HG03457 (cell line): ENCODE results near the gene TAOK3.
A peak's percentile ranks its signal among the peaks of the same experiment; 100 is the strongest.
"Not testable (repeated sequence)": the region's sequence is repeated elsewhere in the genome, so short reads cannot be mapped to it uniquely, and the experiment has no call there.

Source experiments
- ATAC-seq: cut with Tn5 transposase; IDR thresholded peaks from one replicate; pipeline ENCODE4 v1.9.1; 2021; ENCODE audit warnings: moderate number of reproducible peaks; ENCODE audit not compliant: unreplicated experiment

TAOK3 gene

DNA sequence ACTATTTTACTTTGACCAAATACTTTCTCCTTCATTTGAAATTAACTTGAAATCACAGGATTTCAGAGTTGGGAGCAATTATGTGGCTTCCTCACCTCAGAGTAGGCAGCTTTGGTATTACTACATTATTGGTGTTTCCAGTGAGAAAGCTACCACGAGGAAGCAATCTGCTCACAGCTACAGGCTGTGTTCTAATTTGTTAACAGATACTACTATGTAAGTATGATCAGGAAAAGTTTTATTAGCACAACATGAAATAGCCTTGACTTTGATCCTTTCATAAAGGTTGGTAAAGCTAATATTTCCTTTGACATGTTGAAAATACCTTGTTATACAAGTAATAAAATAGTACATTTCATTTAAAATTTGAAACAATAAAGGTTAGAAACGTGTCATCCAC, 30.6 kb downstream of the TAOK3 start:
- ATAC-seq: no peak

DNA sequence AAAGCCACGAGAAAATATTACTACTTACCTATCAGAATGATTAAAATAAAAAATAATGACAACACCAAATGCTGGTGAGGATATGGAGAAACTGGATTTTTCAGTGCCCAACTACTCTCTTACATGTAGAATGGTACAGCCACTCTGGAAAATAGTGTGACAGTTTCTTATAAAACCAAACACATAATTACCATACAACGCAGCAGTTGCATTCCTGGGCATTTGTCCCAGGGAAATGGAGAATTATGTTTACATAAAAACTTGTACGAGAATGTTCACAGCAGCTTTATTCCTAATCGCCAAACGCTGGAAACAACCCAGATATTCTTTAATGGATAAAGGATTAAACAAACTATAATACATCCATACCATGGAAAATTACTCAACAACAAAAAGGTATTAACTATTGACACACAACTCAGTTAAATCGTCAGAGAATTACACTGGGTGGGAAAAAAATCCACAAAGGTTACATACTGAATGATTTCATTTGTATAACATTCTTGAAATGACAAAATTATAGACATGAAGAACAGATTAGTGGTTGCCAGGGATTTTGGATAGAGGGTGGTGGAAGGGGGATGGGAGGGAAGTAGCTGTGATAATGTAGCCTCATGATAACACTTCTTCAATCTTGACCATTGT, 35.4 kb downstream of the TAOK3 start:
- ATAC-seq: no peak

DNA sequence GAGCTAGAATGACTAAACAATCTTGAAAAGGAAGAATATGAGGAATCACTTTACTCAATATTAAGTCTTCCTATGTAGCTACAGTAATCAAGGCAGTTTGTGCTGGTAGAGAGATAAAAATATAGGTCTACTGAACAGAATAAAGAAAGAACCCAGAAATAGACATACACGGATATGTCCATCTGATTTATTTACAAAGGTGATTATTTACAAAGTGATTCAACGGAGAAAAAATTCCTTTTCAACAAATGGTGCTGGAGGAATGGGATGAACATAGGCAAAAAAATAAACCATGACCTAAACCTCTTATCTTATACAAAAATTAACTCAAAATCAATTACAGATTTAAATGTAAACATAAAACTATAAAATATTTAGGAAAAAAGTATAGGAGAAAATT, 36.6 kb downstream of the TAOK3 start:
- ATAC-seq: no peak

DNA sequence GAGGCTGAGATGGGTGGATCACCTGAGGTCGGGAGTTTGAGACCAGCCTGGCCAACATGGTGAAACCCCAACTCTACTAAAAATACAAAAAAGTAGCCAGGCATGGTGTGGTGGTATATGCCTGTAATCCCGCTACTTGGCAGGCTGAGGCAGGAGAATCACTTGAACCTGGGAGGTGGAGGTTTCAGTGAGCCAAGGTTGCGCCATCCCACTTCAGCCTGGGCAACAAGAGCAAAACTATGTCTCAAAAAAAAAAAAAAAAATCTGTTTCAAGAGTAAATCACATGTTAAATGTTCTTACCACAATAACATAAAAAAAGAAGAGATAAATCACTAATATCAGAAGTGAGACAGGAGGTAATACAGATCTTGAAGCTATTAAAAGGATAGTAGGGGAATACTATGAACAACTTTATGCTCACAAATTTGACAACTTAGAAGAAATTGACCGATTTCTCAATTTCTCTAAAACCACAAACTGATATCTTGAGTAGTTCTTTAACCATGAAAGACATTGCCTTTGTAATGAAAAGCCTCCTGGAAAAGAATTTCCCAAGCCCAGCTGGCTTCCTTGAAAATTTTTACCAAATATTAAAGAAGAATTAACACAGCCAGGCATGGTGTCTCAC, 37.7 kb downstream of the TAOK3 start:
- no peak for ATAC-seq

- ATAC-seq: no peak
Measured at GRCh38 chr12:118334241-118334640, 38.5 kb downstream of the TAOK3 start.

DNA sequence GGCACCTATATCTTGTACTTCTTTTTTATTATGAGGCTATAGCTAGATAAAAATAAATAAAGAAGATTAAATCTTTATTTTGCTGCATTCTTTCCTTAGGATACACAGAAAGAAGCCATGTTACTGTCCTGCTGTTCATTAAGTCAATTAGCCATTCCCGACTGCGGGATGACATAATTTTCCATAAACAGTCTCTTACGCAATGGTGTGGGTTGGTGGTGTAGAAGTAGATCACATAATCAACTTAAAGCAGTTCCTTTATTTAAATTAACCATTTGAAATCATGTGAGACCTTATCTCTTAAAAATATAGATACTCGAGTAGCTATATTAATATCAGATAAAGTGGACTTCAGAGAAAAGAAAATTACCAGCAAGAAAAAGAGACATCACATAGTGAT, 40.2 kb downstream of the TAOK3 start:
- no peak for ATAC-seq

DNA sequence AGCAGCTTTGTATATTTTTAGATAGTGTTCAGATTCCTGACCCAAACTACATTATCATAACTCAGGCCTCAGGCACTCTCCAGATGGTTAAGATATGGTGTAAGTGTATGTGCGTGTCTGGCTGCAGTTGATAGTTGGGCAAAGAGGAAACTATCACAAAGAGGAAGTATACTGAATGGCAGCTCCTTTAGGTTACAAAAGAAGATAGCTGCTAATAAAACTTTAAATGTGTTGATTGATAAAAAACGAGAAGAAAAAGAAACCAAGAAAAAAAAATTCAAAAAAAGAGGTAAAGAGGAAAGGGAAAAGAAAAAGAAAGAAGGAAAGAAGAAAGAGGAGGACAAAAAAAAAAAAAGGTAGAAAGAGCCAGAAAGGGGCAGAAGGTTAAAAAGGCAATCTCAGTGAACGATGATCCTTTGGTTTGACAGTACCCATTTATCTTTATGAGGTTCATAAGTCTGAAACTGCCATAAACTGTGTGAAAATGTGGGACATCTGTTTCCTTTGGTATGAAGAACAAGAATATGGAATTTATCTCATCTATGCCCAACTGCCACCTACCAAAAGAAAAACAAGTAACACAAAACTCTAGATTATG, 42.2 kb downstream of the TAOK3 start:
- no peak for ATAC-seq

DNA sequence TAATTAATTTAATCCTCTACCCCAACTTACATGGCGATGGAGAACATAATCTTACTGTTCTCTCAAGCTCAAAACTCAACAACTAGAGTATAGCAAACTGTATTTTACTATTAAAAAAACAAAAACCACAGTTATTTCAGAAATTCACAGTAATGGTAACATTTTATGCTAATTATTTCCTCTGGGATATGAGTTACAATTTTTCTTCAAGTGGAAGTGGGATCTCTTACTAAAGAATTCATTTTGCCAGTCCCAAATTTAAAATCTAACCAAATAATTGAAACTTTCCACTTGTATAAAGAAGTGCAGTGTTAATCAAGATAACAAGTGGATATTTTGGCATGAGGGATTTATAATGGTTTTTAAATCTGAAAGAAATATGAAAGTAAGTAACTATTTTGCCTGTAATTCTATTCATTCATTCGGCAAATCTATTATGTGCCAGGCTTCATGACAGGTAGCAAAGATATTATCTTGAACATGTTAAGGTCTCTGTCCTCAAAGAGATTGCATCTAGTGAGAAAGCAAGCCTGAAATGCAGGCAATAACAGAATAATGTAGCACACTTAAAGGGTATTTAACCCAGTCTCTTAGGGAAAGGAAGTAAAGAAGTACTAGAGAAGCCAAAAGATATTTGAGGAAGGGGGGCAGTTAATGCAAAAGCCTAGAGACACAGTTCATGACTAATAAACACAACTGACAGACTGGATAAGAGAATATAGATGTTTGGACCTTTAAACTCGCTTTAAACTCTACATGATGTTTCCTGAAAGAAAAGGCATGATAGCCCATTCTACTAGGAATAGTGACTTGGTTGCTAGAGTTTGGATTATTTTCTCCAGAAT, 44.0 kb downstream of the TAOK3 start:
- ATAC-seq: no peak

- ATAC-seq: no peak
Measured at GRCh38 chr12:118327391-118327790, 45.3 kb downstream of the TAOK3 start.

DNA sequence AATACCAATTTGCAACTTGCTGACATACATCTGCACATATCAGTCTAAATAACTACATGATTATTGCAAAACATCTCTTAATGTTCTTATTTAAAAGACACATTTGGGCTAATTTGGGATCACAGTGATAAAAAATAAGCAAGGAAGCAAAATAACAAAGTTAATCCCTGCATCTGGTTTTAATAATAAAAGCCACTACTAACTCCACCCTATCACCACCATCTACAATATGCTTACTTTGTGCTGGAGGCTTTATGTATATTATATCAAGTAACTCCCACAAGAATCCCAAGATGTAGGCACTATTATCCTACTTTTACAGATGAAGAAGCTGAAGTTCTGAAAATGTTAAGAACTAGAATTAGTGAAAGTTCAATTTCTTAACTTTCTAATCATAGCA, 45.7 kb downstream of the TAOK3 start:
- ATAC-seq: no peak

DNA sequence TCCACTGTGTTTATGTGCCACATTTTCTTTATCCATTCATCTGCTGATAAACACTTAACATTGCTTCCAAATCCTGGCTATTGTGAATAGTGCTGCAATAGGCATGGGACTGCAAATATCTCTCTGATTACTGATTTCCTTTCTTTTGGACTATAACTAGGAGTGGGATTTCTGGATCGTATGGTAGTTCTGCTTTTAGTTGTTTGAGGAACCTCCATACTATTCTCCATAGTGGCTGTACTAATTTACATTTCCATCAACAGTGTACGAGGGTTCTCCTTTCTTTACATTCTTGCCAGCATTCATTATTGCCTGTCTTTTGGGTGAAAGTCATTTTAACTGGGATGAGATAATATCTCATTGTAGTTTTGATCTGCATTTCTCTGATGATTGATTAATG, 47.6 kb downstream of the TAOK3 start:
- no peak for ATAC-seq

GRCh38 chr12:118319627-118320026, 53.1 kb downstream of the TAOK3 start:
- no peak for ATAC-seq

- ATAC-seq: no peak
Measured at GRCh38 chr12:118318744-118319143, 54.0 kb downstream of the TAOK3 start.

DNA sequence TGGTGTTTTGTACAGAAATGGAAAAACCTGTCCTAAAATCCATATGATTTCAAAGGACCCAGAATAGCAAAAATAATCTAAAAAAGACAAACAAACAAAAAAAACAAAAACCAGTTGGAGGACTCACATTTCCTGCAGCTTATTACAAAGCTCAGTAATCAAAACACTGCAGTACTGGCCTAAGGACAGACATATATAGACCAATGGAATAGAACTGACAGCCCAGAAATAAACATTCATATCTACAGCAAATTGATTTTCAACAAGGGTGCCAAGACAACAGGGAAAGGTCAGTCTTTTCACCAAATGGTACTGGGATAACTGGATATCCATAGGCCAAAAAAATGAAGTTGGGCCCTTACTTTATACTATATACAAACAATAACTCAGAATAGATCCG, 55.0 kb downstream of the TAOK3 start:
- ATAC-seq: no peak

DNA sequence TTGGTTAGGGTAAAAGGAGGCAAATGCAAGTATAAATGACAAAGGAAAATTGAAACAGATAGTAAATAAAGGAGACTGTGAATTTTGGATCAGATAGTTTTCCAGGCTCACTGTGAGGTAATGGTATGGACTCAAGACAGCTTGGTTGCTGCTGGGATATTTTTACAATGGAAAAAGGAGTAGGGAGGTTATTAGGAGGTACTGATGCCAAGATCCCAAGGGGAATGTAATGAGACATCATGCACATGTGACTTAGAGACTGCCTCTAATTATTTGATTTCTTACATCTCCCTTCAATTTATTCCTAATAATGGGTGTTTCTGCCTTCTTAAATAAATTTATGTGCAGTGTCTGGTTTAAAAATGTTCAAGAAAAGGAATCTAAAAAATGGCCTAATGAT, 56.9 kb downstream of the TAOK3 start:
- ATAC-seq: no peak

DNA sequence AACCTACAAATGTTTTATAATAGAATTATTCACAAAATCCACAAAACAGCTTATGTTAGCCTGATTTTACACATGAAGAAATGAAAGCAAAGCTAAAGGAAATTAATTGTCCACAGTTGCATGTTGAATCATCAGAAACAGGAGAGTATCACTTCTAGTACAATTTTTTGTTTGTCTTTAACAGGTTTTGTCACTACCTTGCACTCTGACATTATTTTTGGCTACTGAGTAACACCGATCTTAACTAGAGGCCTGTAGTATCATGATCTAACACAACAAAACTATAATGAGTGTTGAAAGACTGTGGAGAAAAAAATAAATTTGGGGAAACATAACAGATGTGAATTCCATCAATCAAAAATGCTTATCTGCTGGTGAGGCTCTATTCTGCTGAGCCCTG, 60.1 kb downstream of the TAOK3 start:
- ATAC-seq: peak; percentile 73

DNA sequence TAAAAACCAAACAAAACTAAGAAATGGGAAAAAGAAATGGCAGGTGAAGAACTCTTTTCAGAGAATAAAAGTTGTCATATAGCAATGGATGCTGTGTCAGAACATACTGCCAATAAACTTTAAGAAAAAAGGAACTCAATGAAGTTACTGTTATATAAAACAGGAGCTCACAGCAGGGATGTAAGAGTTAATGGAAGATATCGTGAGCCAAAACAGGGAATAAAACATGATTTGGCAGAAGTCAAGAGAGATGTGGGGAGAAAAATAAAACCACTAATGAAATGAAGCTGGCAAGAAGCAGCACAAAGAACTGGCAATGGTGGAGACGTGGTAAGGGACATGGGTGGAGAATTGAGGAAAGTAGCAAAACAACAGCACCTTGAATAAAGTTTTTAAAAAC, 61.0 kb downstream of the TAOK3 start:
- no peak for ATAC-seq

DNA sequence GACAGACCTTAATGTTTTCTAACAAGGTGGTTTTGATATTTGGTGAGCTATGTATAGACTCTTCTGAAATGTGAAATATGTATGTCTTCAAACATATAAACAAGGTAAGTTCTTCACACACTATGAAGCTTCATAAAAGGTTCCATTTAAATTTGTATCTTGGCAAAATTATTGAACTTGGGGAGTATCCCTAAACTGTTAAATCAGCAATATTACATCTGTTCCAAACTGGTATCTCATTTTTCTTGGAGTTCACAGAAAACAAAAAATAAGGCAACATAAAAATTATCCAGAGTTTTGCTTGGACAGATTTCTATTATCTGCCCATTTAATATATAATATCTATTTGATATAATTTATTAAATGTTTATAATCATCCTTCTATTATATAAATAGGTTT, 62.4 kb downstream of the TAOK3 start:
- no peak for ATAC-seq

DNA sequence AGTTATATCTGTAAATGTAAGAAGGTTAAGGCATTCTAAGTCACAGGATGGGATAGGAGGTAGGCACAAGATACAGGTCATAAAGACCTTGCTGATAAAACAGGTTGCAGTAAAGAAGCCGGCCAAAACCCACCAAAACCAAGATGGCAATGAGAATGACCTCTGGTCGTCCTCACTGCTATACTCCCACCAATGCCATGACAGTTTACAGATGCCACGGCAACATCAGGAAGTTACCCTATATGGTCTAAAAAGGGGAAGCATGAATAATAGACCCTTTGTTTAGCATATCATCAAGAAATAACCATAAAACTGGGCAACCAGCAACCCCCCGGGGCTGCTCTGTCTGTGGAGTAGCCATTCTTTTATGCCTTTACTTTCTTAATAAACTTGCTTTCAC, 64.7 kb downstream of the TAOK3 start:
- not testable (repeated sequence) for ATAC-seq

DNA sequence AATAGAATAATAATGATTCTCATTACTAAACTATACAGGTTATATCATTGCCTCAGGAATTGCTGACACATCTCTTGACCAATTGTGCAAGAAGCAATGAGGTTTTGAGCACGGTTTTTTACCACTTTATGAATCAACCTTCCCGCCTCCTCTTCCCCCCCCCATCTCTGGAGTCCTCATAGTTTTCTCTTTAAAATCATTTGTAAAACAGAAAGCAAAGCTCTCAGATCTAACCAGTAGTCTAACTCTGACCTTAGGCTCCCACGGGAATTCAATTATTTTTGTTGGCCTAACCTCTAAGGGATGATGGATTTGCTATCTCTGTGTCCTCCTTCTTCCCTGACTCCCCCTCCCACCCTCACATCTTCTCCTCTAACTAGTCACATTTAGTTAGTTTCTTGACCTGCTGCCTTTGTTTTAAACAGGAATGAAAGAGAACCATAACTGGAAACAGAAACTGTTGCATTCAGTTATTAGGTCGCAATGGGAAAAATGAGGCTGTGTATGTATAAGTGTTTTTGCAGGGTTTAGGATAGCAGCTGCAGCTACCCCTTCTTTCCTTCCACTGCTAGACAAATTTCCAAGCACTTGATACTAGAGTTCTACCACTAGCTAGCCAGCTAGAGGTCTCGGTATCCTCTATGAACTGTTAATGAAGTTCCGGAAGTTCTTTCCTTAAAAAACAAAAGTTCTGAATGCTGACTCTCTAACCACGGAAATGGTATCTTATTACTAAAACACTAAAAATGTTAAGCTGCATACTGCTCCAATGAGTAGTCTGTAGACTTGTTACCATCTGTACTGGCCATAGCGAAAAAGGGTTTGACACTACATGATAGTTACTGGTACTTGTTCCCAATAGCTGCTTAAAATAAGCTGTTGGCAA, 65.4 kb downstream of the TAOK3 start:
- peak; percentile 51 for ATAC-seq

- ATAC-seq: no peak
Measured at GRCh38 chr12:118304093-118304492, 68.6 kb downstream of the TAOK3 start.
